Ovary (tissue), 9 donors: Measurements from ENCODE around the gene DNAJC3. TPM values are rescaled to one million over a fixed set of nuclear protein-coding genes. Genes with fewer than 3 reads are reported as not detected.
"Not testable (repeated sequence)": the region's sequence is repeated elsewhere in the genome, so short reads cannot be mapped to it uniquely, and the experiment has no call there.

Experiments used
- DNase-seq, 5 donors: peaks; one replicate each; pipeline ENCODE4 v3.0.0-alpha.2; 2019 to 2020
- H3K27ac ChIP-seq, 2 donors: fragments of 200-600 bp; one replicate each; pipeline versions ENCODE4 v1.5.1 to v1.8.0; 2019 to 2022
- H3K27me3 ChIP-seq: fragments of 200-600 bp; one replicate; pipeline ENCODE4 v1.8.0; 2022
- H3K36me3 ChIP-seq: fragments of 200-600 bp; sonication (generic); one replicate; pipeline ENCODE4 v1.5.1; 2019
- H3K4me1 ChIP-seq: one replicate; pipeline ENCODE4 v1.8.1; 2013; ENCODE audit warnings: mild to moderate bottlenecking, moderate library complexity; ENCODE audit not compliant: insufficient read depth
- H3K4me3 ChIP-seq: fragments of 200-600 bp; sonication (generic); one replicate; pipeline ENCODE4 v1.5.1; 2017
- H3K9me3 ChIP-seq, 2 donors: fragments of 200-600 bp in 1 of 2; sonication (generic) in 1 of 2; one replicate each; pipeline versions ENCODE4 v1.5.1 to v1.8.1; 2013 to 2019; ENCODE audit warnings: mild to moderate bottlenecking in 1 of 2, moderate library complexity in 1 of 2
- CTCF ChIP-seq, 3 donors: fragments of 450-650 bp in 2 of 3; fragments of 200-600 bp in 1 of 3; IDR thresholded peaks; one replicate each; pipeline versions ENCODE4 v1.5.1 to v1.8.0; 2016 to 2022; ENCODE audit warnings: antibody characterized with exemption in 3 of 3, mild to moderate bottlenecking in 1 of 3
- EP300 ChIP-seq: sonication (generic); formaldehyde crosslinking; IDR thresholded peaks from one replicate; pipeline ENCODE4 v1.6.1; 2017; ENCODE audit warnings: antibody characterized with exemption
- POLR2A ChIP-seq: fragments of 450-650 bp; IDR thresholded peaks from one replicate; pipeline ENCODE4 v1.6.1; 2017; ENCODE audit warnings: antibody characterized with exemption, mild to moderate bottlenecking, moderate library complexity
- WGBS, 3 donors: extraction: QIAGEN DNeasy Blood & Tissue Kit in 1 of 3; methylation state at CpG; one replicate each; pipeline versions ENCODE4 v1.1.5 to v1.1.7; 2013 to 2017; 5-methylcytosine and 5-hydroxymethylcytosine counted together
- intact Hi-C, 4 donors: fragments of 100-400 bp; cut with DNase I; formaldehyde crosslinking; loops; one replicate each; pipeline versions ENCODE4 v1.11.0 to v1.15.1; 2022 to 2023
- polyA plus RNA-seq, 2 donors: library from polyadenylated mRNA; stranded (reverse); fragments of 200-250 nt in 1 of 2; fragments of 350-450 nt in 1 of 2; fragmentation: Illumina TruSeq in 1 of 2; extraction: RNeasy Lipid Tissue Mini Kit (QIAGEN cat#74804) in 1 of 2; gene quantifications; one replicate each; pipeline ENCODE4 v1.2.3, GENCODE V29; 2013 to 2014
- total RNA-seq, 7 donors: library from RNA; depleted of rRNA in 2 of 7; stranded (reverse); fragments of >200 nt in 2 of 7; fragmentation: NEBNext Ultra II Directional in 3 of 7; extraction: Animal tissue kit (Norgen Biotek cat#: 25700) in 3 of 7; gene quantifications; one replicate each; pipeline versions ENCODE4 v1.1.0 to v1.2.4, GENCODE V29; 2016 to 2023
- donor health status: DM: no; HTN: no; CAD: no; lungs with moderate emphysema.
- donor health status: DM: no; HTN: no; CAD: no.
- donor health status: Bipolar disorder and iron deficiency.
- donor health status: DM: yes; HTN: yes; CAD: no.
- donor health status: DM: no; HTN: no; CAD: no.
- donor health status: DM: yes; HTN: yes; CAD: no.

The DNAJC3 gene
- total and polyA plus RNA-seq, 9 donors: 13.6 to 56.7 (median 33.4) TPM

GRCh38 chr13:95710313-95710712 is 33.4 kb downstream of the DNAJC3 start:
- no peaks in the 10 kb centered on the region for H3K4me1 ChIP-seq
- H3K27me3 ChIP-seq: no peaks in the 10 kb centered on the region
- no peak overlapping the region for H3K4me3 ChIP-seq
- 89 to 94% (median 90%) methylated on average over 2 of the region's 2 CpGs for WGBS, 3 donors
- H3K36me3 ChIP-seq: no peaks in the 10 kb centered on the region
- H3K9me3 ChIP-seq: no peaks in the 10 kb centered on the region
- no peak for DNase-seq
- H3K27ac ChIP-seq: no peak overlapping the region
- no peak for TF ChIP-seq POLR2A
- no peak for TF ChIP-seq EP300
- no peak for TF ChIP-seq CTCF (IDR thresholded peaks at IDR 0.05)
- intact Hi-C loops: no loop called here

GRCh38 chr13:95712846-95713245 is 35.9 kb downstream of the DNAJC3 start:
- intact Hi-C loops, H3K4me3 ChIP-seq, H3K4me1 ChIP-seq, H3K27me3 ChIP-seq, H3K27ac ChIP-seq, H3K36me3 ChIP-seq, DNase-seq, H3K9me3 ChIP-seq: not testable (repeated sequence)
- 93 to 95% (median 95%) methylated on average over 4 of the region's 4 CpGs for WGBS, 3 donors

GRCh38 chr13:95713651-95714050 is 36.7 kb downstream of the DNAJC3 start:
- intact Hi-C loops: no loop called here
- WGBS, 3 donors: 96 to 99% (median 99%) methylated on average over 3 of the region's 3 CpGs
- Histone ChIP-seq H3K9me3 (no peaks in the 10 kb centered on the region), H3K4me3 (no peak overlapping the region), H3K27ac (no peak overlapping the region), H3K36me3 (no peaks in the 10 kb centered on the region), H3K4me1 (no peaks in the 10 kb centered on the region), H3K27me3 (no peaks in the 10 kb centered on the region)
- DNase-seq: no peak
- TF ChIP-seq CTCF (IDR thresholded peaks at IDR 0.05) (no peak), EP300 (no peak), POLR2A (no peak)

GRCh38 chr13:95714142-95714832 is 37.3 kb downstream of the DNAJC3 start:
- TF ChIP-seq CTCF (IDR thresholded peaks at IDR 0.05) (no peak), POLR2A (no peak), EP300 (no peak)
- WGBS, 3 donors: 88 to 95% (median 88%) methylated on average over 3 of the region's 3 CpGs
- Histone ChIP-seq H3K4me3 (no peak overlapping the region), H3K36me3 (no peaks in the 10 kb centered on the region), H3K9me3 (no peaks in the 10 kb centered on the region), H3K27me3 (no peaks in the 10 kb centered on the region), H3K4me1 (no peaks in the 10 kb centered on the region), H3K27ac (no peak overlapping the region)
- no peak for DNase-seq
- intact Hi-C loops: no loop called here

GRCh38 chr13:95716231-95716630 is 39.3 kb downstream of the DNAJC3 start:
- H3K27me3 ChIP-seq: no peaks in the 10 kb centered on the region
- no peaks in the 10 kb centered on the region for H3K36me3 ChIP-seq
- intact Hi-C loops: no loop called here
- no peak for TF ChIP-seq EP300
- TF ChIP-seq POLR2A: no peak
- no peak for TF ChIP-seq CTCF (IDR thresholded peaks at IDR 0.05)
- H3K4me1 ChIP-seq: no peaks in the 10 kb centered on the region
- no peaks in the 10 kb centered on the region for H3K9me3 ChIP-seq
- H3K4me3 ChIP-seq: no peak overlapping the region
- H3K27ac ChIP-seq: no peak overlapping the region
- DNase-seq: no peak
- 93 to 97% (median 93%) methylated on average over 11 of the region's 11 CpGs for WGBS, 3 donors
